H1 (cell line): ENCODE measurements around the gene PROP1. TPM values are rescaled to one million over a fixed set of nuclear protein-coding genes. Genes with fewer than 3 reads are reported as not detected.

Experiments
- CBX8 ChIP-seq: fragments of 300-800, 300-1000 bp; sonication (generic); IDR thresholded peaks from 2 replicates; pipeline ENCODE4 v1.7.1; 2016; ENCODE audit warnings: low read depth, low read length, borderline replicate concordance
- HDAC2 ChIP-seq, 2 experiments: fragments of 300-600 bp in 1 of 2; sonication (generic) in 1 of 2; IDR thresholded peaks; 2 replicates each; pipeline ENCODE4 v1.6.1; 2011 to 2012; ENCODE audit warnings: low read depth in 2 of 2, low read length in 2 of 2, mild to moderate bottlenecking in 2 of 2, moderate library complexity in 2 of 2, borderline replicate concordance in 1 of 2, inconsistent platforms in 1 of 2
- KDM1A ChIP-seq: fragments of 200-600, 300-600 bp; sonication (generic); IDR thresholded peaks from 2 replicates; pipeline ENCODE4 v1.7.1; 2016; ENCODE audit warnings: mild to moderate bottlenecking, low read length, borderline replicate concordance
- MAFK ChIP-seq: IDR thresholded peaks from 2 replicates; pipeline ENCODE4 v1.6.1; 2012; ENCODE audit warnings: low read depth, mild to moderate bottlenecking, improper control_type of control experiment, low read length
- NANOG ChIP-seq: IDR thresholded peaks from 2 replicates; pipeline ENCODE4 v1.6.1; 2011; ENCODE audit warnings: low read length, low read depth, mild to moderate bottlenecking, inconsistent platforms; ENCODE audit not compliant: insufficient read depth, poor library complexity, severe bottlenecking
- SUZ12 ChIP-seq: fragments of 200-600 bp; sonication (generic); IDR thresholded peaks from 2 replicates; pipeline ENCODE4 v1.6.1; 2012; ENCODE audit warnings: mild to moderate bottlenecking, inconsistent platforms, low read length, moderate library complexity, mixed read lengths
- polyA plus RNA-seq, 7 experiments: library from polyadenylated mRNA; depleted of rRNA in 3 of 7; stranded (reverse) in 5 of 7; unstranded in 2 of 7; fragments of >200 nt in 5 of 7; fragments of 200-250 nt in 2 of 7; gene quantifications; 1 replicate in 5 of 7; 2 replicates in 1 of 7; 4 replicates in 1 of 7; pipeline versions ENCODE4 v1.2.1 to v1.2.3, GENCODE V29; 2011 to 2013; ENCODE audit warnings: missing spikeins in 2 of 7, mixed read lengths in 2 of 7
- total RNA-seq: library from RNA; stranded (reverse); fragmentation: NEBNext Ultra II Directional; extraction: Animal tissue kit (Norgen Biotek cat#: 25700); gene quantifications from 2 replicates; pipeline ENCODE4 v1.2.1, GENCODE V29; 2021

The PROP1 gene
- total and polyA plus RNA-seq, 2 of the 8 experiments (the other 6 are each of a cell fraction or from before 2014, with no cell fraction given), result not detected

DNA sequence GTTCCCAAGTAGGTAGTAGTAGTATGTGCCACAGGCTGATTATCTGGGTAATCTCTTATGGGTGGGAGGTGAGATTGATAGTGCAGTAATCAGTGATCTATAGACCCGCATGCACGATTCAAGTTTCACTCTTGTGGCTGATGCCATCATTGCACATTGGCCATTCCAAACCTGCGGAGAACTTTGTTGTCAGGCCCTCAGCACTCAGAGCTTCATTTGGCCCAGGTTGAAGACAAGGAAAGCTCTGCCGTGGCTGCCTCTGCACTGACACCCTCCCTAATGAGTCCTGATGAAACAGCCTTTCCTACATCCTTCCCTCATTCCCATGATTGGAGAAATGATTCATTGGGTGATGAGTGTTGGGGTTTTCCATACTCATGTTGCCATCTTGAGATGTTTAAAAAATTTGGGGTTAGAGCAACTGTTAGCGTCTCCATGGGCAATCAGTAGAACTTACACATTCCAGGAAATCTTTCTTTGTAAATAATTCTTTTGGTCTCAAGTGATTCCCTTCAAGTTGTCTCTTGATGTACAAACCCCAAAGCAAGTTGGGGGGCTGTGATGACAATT is 22.9 kb downstream of the PROP1 start (continued):
- TF ChIP-seq MAFK (no peak), NANOG (no peak), KDM1A (no peak), SUZ12 (no peak), HDAC2 (IDR thresholded peaks at IDR 0.05; ENCODE audit: borderline replicate concordance in 1 of 2, low read depth in 2 of 2, low read length in 2 of 2) (no peak), CBX8 (no peak)
